GM21381 (cell line): ENCODE results near the gene TMEM106A.
"Not testable (repeated sequence)": the region's sequence is repeated elsewhere in the genome, so short reads cannot be mapped to it uniquely, and the experiment has no call there.

Source experiments
- ATAC-seq: cut with Tn5 transposase; IDR thresholded peaks from one replicate; pipeline ENCODE4 v1.9.1; 2021; ENCODE audit warnings: mild to moderate bottlenecking, moderate library complexity; ENCODE audit not compliant: unreplicated experiment

TMEM106A gene

GRCh38 chr17:43215341-43215740, 3.7 kb downstream of the TMEM106A start:
- no peak for ATAC-seq

DNA sequence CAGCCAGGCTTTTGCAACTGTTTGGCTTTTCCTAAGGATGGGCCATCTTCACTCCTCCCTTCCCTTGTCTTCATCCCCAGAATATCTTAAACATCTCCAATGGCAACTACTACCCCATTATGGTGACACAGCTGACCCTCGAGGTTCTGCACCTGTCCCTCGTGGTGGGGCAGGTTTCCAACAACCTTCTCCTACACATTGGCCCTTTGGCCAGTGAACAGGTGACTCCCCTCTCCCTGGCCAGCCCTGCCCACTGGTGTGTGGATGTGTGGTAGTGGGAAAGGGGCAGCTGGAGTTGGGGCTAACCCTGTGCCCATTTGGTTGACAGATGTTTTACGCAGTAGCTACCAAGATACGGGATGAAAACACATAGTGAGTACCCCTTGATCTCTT, 4.7 kb downstream of the TMEM106A start:
- no peak for ATAC-seq

GRCh38 chr17:43216762-43217613, 5.3 kb downstream of the TMEM106A start:
- ATAC-seq, result no peak

- ATAC-seq, result no peak
These were observed 6.0 kb downstream of the TMEM106A start for GRCh38 chr17:43217614-43218087.

DNA sequence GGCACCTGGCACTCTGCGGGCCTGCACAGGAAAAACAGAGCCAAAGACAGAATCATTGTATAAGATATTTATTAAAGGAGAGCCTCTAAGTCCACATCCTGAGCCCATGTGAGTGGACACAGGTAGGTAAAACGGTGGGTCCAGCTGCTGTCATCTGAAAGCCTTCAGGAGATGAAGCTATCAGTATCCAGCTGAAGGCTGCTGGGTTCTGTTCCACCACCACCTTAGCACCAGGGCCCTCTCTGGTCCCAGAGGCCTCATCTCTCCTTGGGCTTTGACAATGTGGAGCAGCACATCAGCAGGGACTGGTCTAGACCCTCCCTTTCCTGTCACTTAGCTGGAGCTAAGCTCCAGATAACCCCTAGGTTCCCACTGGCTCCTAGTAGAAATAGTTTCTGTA, 7.3 kb downstream of the TMEM106A start:
- no peak for ATAC-seq

GRCh38 chr17:43219746-43220380, 8.2 kb downstream of the TMEM106A start:
- no peak for ATAC-seq

DNA sequence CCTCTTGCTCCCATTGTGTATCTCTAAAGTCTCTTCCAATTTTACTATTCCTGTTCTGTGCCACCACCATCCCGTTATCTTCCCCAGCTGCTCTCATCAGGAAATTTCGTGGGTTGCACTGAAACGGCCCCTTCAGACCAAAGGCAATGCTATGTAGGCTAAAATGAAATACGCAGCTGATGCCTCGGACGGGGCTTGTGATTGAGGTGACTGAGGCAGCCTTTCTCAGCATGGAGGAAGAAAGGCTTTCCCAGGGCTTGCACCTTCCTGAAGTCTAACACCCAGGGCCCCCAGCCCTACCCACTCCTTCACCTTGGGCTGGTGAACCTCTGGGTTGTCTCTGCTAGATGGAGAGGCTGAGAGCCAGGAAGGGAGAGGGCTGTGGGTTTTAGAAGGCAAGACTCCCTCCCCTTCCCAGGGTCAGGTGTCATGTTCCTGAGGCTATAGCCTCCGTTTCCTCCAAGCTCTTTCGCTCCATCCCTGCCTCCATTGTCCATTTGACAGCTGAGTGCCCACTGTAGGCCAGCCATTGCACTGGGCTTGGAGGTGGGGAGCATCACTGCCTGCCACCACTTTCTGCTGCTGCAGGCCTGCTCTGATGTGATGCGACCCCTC, 8.9 kb downstream of the TMEM106A start:
- ATAC-seq, result no peak

GRCh38 chr17:43224146-43224705, 12.6 kb downstream of the TMEM106A start:
- ATAC-seq, result no peak

GRCh38 chr17:43226393-43226792, 14.7 kb downstream of the TMEM106A start:
- ATAC-seq, result no peak

- not testable (repeated sequence) for ATAC-seq
These were observed 16.5 kb downstream of the TMEM106A start, which contains the start of gene CCDC200 for GRCh38 chr17:43228020-43228782. Gene CCDC200 (minus strand): TSS chr17:43228623. CDS start chr17:43228554, 69 bp downstream.

- not testable (repeated sequence) for ATAC-seq
These were observed 19.7 kb downstream of the TMEM106A start for GRCh38 chr17:43231205-43232020.

DNA sequence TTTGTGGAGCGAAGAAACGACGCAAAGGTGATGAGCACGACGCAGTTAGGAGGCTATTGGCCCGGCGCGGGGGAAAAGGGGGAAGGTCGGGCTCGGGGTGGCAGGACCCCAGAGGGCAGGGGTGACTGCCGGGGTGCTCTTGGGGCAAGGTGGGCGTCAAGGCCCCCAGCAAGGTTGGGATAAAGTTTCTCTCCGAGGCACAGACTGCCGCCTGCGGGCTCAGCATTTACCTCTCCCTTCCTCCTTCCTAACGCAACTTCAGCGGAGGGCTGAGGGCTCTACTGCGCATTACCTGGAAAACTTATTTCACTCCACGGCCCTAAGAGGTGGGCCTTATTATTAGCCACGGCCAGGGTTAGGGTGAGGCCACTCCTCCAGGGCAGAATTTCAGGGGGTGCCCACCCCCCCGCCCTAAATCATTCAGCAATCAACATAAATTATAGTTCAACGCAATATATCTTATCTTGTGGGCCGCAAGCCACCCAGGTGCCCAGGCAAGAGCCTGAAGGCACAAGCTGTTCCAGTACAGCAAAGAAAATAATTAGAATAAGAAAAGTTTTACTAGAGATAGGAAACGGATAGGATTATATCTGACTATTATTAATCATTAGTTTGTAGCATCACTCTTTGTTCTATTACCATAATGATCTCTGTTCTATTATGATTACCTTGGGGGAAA, 20.5 kb downstream of the TMEM106A start:
- not testable (repeated sequence) for ATAC-seq

DNA sequence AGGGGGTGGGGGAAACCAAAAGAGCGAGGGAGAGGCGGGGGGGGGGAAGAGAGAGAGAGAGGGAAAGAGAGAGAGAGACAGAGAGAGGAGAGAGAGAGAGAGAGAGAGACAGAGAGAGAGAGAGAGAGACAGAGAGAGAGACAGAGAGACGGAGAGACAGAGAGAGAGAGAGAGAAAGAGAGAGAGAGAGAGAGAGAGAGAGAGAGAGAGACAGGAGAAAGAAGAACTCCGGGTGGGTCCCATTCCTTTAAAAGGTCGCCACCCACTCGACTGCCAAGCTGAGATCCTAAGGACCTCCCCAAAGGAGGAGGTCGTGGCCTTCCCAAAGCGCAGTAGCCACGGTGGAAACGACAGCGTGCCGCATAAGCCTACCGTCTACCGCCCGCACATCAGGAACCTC, 21.6 kb downstream of the TMEM106A start:
- not testable (repeated sequence) for ATAC-seq

DNA sequence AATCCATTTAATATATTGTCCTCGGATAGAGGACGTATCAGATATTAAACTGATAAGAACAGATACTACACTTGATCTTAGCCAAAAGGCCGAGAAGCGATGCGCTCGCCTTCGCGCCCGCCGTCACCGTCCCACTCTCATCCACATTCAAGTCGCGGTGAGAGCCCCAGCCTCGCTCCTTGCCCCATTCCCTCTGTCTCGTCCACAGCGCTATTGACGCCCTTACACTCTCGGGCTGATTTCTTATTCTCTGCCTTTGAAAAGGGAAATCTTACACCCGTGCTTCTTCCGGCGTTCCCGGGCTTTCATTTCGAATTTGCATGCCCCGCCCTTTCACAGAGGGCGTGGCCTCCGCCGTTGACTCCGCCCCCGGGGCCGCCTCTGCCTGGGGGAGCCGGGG, 22.2 kb downstream of the TMEM106A start, which contains the start of gene RNU2-1:
RNU2-1 (minus strand) TSS at position 101 of the 400 bp plus-strand sequence.
- ATAC-seq, result not testable (repeated sequence)

DNA sequence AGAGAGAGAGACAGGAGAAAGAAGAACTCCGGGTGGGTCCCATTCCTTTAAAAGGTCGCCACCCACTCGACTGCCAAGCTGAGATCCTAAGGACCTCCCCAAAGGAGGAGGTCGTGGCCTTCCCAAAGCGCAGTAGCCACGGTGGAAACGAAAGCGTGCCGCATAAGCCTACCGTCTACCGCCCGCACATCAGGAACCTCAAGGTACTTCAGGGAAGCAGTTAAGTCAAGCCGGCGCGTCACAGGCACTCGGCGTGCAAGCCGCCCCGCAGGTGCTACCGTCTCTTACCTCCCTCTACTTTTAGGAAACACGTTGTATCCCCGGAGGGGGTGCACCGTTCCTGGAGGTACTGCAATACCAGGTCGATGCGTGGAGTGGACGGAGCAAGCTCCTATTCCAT, 27.9 kb downstream of the TMEM106A start:
- not testable (repeated sequence) for ATAC-seq

DNA sequence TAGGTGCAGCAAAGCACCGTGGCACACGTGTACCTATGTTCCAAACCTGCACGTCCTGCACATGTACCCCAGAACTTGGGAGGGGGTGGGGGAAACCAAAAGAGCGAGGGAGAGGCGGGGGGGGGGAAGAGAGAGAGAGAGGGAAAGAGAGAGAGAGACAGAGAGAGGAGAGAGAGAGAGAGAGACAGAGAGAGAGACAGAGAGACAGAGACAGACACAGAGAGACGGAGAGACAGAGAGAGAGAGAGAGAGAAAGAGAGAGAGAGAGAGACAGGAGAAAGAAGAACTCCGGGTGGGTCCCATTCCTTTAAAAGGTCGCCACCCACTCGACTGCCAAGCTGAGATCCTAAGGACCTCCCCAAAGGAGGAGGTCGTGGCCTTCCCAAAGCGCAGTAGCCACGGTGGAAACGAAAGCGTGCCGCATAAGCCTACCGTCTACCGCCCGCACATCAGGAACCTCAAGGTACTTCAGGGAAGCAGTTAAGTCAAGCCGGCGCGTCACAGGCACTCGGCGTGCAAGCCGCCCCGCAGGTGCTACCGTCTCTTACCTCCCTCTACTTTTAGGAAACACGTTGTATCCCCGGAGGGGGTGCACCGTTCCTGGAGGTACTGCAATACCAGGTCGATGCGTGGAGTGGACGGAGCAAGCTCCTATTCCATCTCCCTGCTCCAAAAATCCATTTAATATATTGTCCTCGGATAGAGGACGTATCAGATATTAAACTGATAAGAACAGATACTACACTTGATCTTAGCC, 29.1 kb downstream of the TMEM106A start:
- ATAC-seq, result not testable (repeated sequence)

GRCh38 chr17:43246456-43246855, 34.8 kb downstream of the TMEM106A start:
- not testable (repeated sequence) for ATAC-seq
